Effector memory CD8-positive, alpha-beta T cell (primary cell): ENCODE measurements around the gene MDM2.

Experiments used
- ATAC-seq: fragments of 150-1000 bp; cut with Tn5 transposase; replicated peaks from 2 replicates; pipeline ENCODE4 v1.10.0; 2021; ENCODE audit warnings: mild to moderate bottlenecking, moderate library complexity
- DNase-seq, 3 experiments: peaks; one replicate each; pipeline ENCODE4 v3.0.0; 2021
- H3K27ac Mint-ChIP-seq, 2 donors: one replicate each; pipeline ENCODE4 v1.8.0; 2022; ENCODE audit warnings: mild to moderate bottlenecking in 2 of 2, mixed read lengths in 2 of 2, moderate library complexity in 2 of 2
- H3K27me3 Mint-ChIP-seq, 2 donors: one replicate each; pipeline ENCODE4 v1.8.0; 2022; ENCODE audit warnings: mixed read lengths in 2 of 2
- H3K36me3 Mint-ChIP-seq: one replicate; pipeline ENCODE4 v1.8.0; 2022; ENCODE audit warnings: mild to moderate bottlenecking, moderate library complexity, mixed read lengths; ENCODE audit not compliant: insufficient read depth
- H3K4me1 Mint-ChIP-seq, 2 donors: one replicate each; pipeline ENCODE4 v1.8.0; 2022; ENCODE audit warnings: low read depth in 2 of 2, mixed read lengths in 2 of 2
- H3K4me3 Mint-ChIP-seq, 2 donors: one replicate each; pipeline ENCODE4 v1.8.0; 2022; ENCODE audit warnings: mild to moderate bottlenecking in 2 of 2, mixed read lengths in 2 of 2, moderate library complexity in 2 of 2
- H3K9me3 Mint-ChIP-seq, 2 donors: one replicate each; pipeline ENCODE4 v1.8.0; 2022; ENCODE audit warnings: mixed read lengths in 2 of 2
- total RNA-seq, 9 experiments: gene quantifications; one replicate each; lab custom pipeline; 2026; lab: John Stamatoyannopoulos, UW

MDM2 gene
- total RNA-seq: 86.6 to 176 (median 146) reads per million in 9 experiments

DNA sequence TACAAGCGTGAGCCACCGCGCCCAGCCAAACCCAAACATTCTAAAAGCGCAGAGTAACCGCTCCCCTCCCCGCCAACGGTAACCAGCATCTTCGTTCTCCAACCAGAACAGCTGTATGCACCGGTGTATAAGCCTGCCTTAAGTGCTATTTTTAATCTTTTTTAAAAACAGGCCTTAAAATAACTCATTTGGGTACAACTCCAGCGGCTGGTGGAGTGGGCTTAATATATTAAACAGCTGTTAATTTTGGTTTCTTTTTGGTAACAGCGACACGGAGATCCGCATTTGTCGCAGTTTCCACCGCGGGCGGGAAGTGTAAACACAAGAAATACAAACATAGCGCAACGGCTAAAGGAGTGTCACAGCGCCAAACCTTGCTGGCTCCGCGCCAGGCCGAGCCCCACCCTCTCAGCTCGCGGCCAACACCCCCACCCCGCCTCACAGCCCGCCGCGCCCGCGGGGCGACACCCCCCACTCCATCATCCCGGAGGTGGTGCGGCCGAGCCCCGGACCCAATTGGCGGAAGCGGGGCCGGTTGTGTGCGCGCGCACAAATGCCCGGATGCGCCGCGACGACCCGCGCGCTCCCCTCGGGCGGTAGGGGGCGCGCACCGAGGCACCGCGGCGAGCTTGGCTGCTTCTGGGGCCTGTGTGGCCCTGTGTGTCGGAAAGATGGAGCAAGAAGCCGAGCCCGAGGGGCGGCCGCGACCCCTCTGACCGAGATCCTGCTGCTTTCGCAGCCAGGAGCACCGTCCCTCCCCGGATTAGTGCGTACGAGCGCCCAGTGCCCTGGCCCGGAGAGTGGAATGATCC lies at the start of gene MDM2:
TSS of gene MDM2 (plus strand) at position 602 of the 812 bp plus-strand sequence. CDS start 301 bp downstream, outside the sequence.
- peaks cover 51% of the 10 kb centered on the region for H3K36me3 Mint-ChIP-seq
- ATAC-seq: peak; percentile 89
- peak; percentile 98 for DNase-seq
- no peaks in the 10 kb centered on the region for H3K9me3 Mint-ChIP-seq
- H3K27ac Mint-ChIP-seq: peak within 1 kb of the TSS; percentile 99
- peak within 1 kb of the TSS; percentile 93 to 96 for H3K4me3 Mint-ChIP-seq
- H3K27me3 Mint-ChIP-seq: no peaks in the 10 kb centered on the region
- peaks cover 22 to 28% of the 10 kb centered on the region in 2 donors for H3K4me1 Mint-ChIP-seq

DNA sequence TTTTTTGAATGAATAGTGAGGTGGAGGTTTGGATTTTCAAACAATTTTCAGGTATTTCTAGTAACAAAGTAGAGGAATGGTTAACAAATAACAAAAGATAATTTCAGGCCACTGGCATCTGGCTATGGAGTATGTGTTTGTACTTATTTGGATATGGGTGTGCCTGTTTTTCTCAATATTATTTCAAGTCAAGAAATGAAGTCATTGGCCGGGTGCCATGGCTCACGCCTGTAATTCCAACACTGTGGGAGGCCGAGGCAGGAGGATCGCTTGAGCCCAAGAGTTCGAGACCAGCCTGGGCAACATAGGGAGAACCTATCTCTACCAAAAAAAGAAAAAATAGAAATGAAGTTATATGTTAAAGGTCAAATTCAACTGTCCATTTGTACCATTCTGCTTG lies 48.1 kb upstream of the MDM2 start:
- H3K27ac Mint-ChIP-seq: no peak overlapping the region
- H3K36me3 Mint-ChIP-seq: peaks cover 22% of the 10 kb centered on the region
- H3K27me3 Mint-ChIP-seq: no peaks in the 10 kb centered on the region

DNA sequence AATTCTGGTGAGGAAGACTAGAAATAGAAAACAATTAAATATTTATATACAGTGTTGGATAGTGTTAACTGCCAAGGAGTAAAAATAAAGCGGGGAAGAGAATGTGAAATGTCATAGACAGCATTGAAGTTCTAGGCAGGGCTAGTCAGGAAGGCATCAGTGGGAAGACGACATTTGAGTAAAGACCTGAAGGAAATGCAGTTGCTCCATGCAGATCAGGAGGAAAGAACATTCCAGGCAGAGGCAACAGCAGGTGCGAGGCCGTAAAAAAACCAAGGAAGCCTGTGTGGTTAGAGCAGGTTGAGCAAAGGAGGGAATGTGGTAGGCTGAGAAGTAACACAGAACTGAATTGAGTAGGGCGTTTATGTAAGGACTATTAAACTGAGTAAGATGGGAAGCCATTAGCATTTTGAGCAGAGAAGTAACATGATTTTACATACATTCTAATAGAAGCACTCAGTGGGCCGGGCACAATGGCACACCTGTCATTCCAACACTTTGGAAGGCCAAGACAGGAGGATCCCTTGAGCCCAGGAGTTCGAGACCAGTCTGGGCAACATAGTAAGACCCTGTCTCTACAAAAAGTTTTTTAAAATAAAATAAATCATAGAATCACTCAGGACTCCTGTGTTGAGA lies 47.1 kb upstream of the MDM2 start:
- Mint-ChIP-seq H3K9me3 (no peaks in the 10 kb centered on the region), H3K36me3 (peaks cover 24% of the 10 kb centered on the region), H3K4me3 (no peak overlapping the region), H3K27me3 (no peaks in the 10 kb centered on the region), H3K4me1 (peaks cover 0 to 3% of the 10 kb centered on the region in 2 donors), H3K27ac (no peak overlapping the region)
- no peak for ATAC-seq
- DNase-seq: no peak

More for the DNA sequence above, 48.1 kb upstream of the MDM2 start:
- H3K4me3 Mint-ChIP-seq: no peak overlapping the region
- DNase-seq (no peak), ATAC-seq (no peak)
- H3K9me3 Mint-ChIP-seq: no peaks in the 10 kb centered on the region
- H3K4me1 Mint-ChIP-seq: peaks cover 0 to 3% of the 10 kb centered on the region in 2 donors

DNA sequence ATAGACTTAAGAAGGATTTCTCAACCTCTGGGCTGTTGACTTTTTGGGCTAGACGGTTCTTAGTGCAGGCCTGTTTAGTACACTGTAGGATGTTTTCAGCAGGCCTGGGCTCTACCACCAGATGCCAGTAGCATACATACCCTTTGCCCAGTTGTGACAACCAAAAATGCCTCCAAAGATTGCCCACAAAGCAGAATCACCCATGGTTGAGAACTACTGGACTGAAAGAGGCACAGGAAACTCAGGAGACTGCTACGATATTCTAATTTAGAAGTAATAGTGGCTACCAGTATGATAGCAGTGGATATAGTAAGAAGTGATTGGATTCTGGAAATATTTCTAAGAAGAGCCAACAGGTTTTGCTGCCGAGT lies 46.5 kb upstream of the MDM2 start:
- Mint-ChIP-seq H3K36me3 (peaks cover 22% of the 10 kb centered on the region), H3K4me3 (no peak overlapping the region), H3K9me3 (no peaks in the 10 kb centered on the region), H3K4me1 (peaks cover 0 to 3% of the 10 kb centered on the region in 2 donors), H3K27ac (peak overlapping the region in 1 of 2 donors; percentile 50), H3K27me3 (no peaks in the 10 kb centered on the region)
- ATAC-seq: no peak
- DNase-seq: no peak

DNA sequence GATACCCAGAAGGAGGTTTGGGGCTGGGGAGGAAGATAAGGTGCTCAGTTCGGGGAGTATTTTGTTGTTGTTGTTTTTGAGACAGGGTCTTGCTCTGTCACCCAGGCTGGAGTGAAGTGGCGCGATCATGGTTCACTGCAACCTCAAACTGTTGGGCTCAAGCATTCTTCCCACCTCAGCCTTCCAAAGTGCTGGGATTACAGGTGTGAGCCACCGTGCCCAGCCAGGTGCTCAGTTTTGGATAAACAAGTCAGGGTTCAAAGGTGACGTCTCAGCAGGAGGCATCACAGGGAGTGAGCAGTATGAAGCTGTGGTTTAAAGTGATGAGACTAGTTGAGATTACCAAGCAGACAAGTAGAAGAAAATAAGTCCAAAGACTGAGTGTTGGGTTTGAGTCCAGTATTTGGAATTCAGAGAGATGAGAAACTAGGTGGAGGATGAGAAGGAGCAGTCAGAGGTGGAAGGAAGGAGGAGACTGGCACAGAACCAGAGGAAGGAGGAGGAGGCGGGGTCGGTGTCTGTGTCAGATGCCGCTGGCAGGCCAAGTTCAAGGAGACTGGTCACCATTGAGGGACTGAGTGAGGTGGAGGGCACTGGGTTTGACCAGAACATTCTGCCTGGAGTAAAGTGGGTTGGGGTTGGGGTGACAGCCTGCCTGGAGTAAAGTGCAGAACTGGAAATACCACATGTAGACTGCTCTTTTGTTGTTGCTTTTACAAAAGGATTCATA lies 45.9 kb upstream of the MDM2 start:
- ATAC-seq (no peak), DNase-seq (no peak)
- Mint-ChIP-seq H3K27ac (peak overlapping the region in 1 of 2 donors; percentile 50), H3K9me3 (no peaks in the 10 kb centered on the region), H3K27me3 (no peaks in the 10 kb centered on the region), H3K4me3 (no peak overlapping the region), H3K4me1 (peaks cover 0 to 3% of the 10 kb centered on the region in 2 donors), H3K36me3 (peaks cover 22% of the 10 kb centered on the region)

DNA sequence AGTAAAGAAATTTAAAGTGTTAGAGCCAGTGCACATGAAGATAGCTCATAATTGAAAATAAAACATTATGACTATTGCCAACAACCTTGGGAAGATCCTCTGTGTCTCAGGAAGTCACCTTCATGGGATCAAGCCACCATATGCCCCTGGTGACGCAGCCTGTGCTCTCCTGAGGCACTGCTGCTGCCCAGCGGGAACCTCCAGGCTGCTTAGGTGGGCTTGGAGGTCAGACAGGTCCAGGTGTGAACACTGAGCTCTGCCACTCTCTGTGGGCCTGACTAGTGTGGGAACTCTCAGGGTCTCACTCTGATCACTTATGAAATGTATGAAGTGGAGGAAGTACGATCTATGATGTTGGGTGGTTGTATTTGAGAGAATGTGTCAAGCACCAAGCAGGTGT lies 45.3 kb upstream of the MDM2 start:
- Mint-ChIP-seq H3K27ac (no peak overlapping the region), H3K4me1 (peaks cover 0 to 3% of the 10 kb centered on the region in 2 donors), H3K27me3 (no peaks in the 10 kb centered on the region), H3K36me3 (peaks cover 22% of the 10 kb centered on the region), H3K9me3 (no peaks in the 10 kb centered on the region), H3K4me3 (no peak overlapping the region)
- ATAC-seq (no peak), DNase-seq (no peak)

DNA sequence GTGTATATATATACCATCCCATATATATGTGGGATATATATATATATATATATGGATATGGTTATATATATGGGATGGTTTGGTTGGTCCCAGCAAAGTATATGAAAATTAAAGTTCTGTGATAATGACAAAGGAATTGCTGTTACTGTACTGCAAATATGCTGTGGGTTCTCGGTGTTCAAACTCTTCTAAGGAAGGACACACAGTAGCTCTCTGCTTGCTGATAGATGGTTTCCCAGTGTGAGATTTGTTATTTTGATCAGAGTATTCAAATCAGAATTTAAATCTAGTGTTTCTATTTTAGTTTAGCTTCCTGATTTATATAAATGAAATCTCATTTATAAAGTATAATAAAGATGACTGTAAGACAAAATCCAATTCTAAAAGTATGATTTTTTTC lies 42.3 kb upstream of the MDM2 start:
- Mint-ChIP-seq H3K4me3 (no peak overlapping the region), H3K27me3 (no peaks in the 10 kb centered on the region), H3K36me3 (peaks cover 13% of the 10 kb centered on the region), H3K4me1 (peaks cover 0 to 3% of the 10 kb centered on the region in 2 donors), H3K9me3 (no peaks in the 10 kb centered on the region), H3K27ac (no peak overlapping the region)
- ATAC-seq (no peak), DNase-seq (no peak)

DNA sequence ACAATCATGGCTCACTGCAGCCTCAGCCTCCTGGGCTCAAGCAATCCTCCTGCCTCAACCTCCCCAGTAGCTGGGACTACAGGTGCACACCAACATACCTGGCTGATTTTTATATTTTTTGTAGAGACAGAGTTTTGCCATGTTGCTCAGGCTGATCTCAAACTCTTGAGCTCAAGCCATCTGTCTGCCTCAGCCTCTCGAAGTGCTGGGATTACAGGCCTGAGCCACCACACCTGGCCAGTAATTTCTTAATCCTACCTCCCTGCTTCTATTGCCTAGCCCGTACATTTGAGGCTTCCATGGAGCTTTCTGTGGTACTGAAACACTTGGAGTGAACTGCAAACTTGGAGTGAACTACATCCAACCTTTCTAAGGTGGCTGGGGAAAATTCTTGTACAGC lies 41.3 kb upstream of the MDM2 start:
- Mint-ChIP-seq H3K27ac (no peak overlapping the region), H3K9me3 (no peaks in the 10 kb centered on the region), H3K4me3 (no peak overlapping the region), H3K4me1 (peaks cover 0 to 3% of the 10 kb centered on the region in 2 donors), H3K36me3 (peaks cover 13% of the 10 kb centered on the region), H3K27me3 (no peaks in the 10 kb centered on the region)
- DNase-seq (no peak), ATAC-seq (no peak)

DNA sequence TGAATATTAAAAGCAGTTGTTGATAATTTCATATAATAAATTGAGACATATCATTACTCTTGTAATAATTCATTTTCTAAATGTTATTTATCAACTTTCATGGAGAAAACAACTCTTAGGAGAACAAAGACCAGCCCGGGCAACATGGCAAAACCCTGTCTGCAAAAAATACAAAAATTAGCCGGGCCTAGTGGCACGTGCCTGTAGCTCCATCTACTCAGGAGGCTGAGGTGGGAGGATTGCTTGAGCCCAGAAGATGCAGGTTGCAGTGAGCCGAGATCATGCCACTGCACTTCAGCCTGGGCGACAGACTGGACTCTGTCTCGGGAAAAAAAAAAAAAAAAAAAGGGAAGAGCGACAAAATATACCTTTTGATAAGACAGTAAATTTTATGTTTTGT lies 40.8 kb upstream of the MDM2 start:
- Mint-ChIP-seq H3K27ac (no peak overlapping the region), H3K4me3 (no peak overlapping the region), H3K9me3 (no peaks in the 10 kb centered on the region), H3K27me3 (no peaks in the 10 kb centered on the region), H3K36me3 (peaks cover 13% of the 10 kb centered on the region), H3K4me1 (peaks cover 0 to under 1% of the 10 kb centered on the region in 2 donors)
- ATAC-seq: no peak
- DNase-seq: no peak

DNA sequence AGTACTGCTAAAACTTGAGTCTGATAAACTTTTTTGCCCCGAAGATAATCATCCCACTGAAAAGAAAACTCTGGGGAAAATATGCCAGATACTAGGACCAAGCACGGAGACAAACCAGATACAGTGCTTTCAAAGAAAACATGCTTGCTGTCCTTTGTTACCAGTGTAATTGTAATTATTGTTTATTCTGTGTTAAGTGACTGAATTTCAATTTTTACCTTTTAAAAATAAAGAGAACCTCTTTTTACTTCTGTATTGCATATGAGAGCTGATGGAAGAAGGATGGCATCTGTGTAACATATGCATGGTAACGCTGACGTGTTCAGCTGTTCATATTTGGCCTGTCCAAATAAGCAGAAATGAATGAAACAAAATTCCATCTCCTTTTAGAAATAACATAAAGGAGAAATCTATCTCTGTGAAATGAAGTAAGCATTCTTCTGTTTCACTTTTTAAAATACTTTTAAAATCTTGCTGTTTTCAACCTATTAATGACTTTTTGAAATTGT lies 39.5 kb upstream of the MDM2 start:
- H3K36me3 Mint-ChIP-seq: peaks cover 13% of the 10 kb centered on the region
- H3K4me1 Mint-ChIP-seq: peaks cover 2 to 10% of the 10 kb centered on the region in 2 donors
- H3K4me3 Mint-ChIP-seq: no peak overlapping the region
- no peak for ATAC-seq
- no peak overlapping the region for H3K27ac Mint-ChIP-seq
- H3K27me3 Mint-ChIP-seq: no peaks in the 10 kb centered on the region
- H3K9me3 Mint-ChIP-seq: no peaks in the 10 kb centered on the region
- no peak for DNase-seq

DNA sequence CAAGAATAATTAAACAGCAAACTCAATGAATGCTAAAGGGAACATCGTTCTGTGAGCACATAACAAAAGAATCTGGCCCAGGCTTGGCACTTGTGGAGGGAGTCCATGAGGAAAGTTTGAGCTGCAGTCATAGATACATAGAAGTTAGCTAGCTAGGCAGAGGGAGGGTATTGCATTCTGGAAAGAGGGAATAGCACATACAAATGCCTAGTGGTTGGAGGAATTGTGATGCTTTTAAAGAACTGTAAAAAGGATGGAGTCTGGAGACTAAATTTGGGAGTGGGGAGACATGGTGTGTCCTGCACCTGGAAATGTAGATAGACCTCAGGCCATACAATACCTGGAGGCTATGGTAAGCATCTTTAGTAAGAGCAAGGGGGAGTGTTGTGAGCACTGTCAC lies 38.0 kb upstream of the MDM2 start:
- Mint-ChIP-seq H3K36me3 (peaks cover 13% of the 10 kb centered on the region), H3K27me3 (no peaks in the 10 kb centered on the region), H3K4me1 (peaks cover 2 to 10% of the 10 kb centered on the region in 2 donors), H3K4me3 (no peak overlapping the region), H3K9me3 (no peaks in the 10 kb centered on the region), H3K27ac (no peak overlapping the region)
- DNase-seq: no peak
- ATAC-seq: no peak

DNA sequence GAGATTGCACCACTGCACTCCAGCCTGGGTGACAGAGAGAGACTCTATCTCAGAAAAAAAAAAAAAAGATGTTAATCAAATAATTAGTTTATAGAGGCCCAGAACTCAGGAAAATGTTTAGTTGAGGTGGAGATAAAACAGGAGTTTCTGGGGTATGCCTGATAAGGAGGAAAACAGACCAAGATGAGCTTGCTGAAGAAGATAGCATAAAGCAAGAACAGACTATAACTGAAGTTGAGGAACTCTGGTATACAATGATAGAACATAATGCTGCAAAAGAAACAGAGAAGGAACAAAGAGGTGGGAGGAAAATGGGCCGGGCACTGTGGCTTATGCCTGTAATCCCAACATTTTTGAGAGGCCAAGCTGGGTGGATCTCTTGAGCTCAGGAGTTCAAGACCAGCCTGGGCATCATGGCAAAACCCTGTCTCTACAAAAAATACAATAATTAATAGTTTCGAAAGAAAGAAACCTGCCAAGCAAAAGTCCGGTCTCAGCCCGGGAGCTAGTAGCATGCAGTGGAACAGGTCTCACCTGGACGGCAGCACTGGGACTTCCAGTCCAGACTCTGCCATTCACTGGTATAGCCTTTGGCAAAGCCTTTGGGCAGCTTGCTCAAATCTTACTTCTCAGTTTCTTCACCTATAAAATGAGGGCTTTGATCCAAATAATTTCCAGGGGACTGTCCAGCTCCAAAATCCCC lies 36.6 kb upstream of the MDM2 start:
- ATAC-seq (no peak), DNase-seq (no peak)
- H3K36me3 Mint-ChIP-seq: peaks cover 6% of the 10 kb centered on the region
- H3K4me1 Mint-ChIP-seq: peaks cover 2 to 10% of the 10 kb centered on the region in 2 donors
- H3K27ac Mint-ChIP-seq: no peak overlapping the region
- no peaks in the 10 kb centered on the region for H3K27me3 Mint-ChIP-seq
- no peaks in the 10 kb centered on the region for H3K9me3 Mint-ChIP-seq
- no peak overlapping the region for H3K4me3 Mint-ChIP-seq

DNA sequence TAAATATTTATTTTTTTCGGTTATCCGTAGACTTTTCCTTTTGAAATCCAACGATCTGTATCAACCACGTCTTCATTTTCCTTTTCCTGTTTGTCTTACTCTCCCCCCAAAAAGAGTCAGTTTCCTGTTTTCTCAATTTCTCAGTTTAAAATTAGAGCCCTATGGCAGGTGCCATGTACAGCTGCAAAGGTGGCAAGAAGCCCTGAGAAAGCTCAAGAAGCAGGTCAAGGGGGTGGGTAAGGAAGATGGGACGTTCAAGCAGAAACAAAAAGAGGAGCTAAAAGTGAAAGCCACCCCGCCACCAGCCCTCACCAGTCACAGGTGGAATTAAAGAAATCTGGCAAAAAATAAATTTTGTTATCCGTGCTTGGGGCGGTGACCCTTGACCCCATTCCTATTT lies 35.3 kb upstream of the MDM2 start:
- Mint-ChIP-seq H3K9me3 (no peaks in the 10 kb centered on the region), H3K27ac (peak overlapping the region; percentile 6 to 90), H3K4me1 (peaks cover 2 to 10% of the 10 kb centered on the region in 2 donors), H3K27me3 (no peaks in the 10 kb centered on the region), H3K4me3 (peak overlapping the region; percentile 5 to 12), H3K36me3 (no peaks in the 10 kb centered on the region)
- DNase-seq: no peak
- peak; percentile 62 for ATAC-seq
